ENCODE results near the gene PRDM16.
"Not testable (repeated sequence)": the region's sequence is repeated elsewhere in the genome, so short reads cannot be mapped to it uniquely, and the experiment has no call there.

The PRDM16 gene

GRCh38 chr1:3159121-3159520 is 90.1 kb downstream of the PRDM16 start:
- H3K27ac Mint-ChIP-seq = no peak overlapping the region
- H3K27me3 Mint-ChIP-seq = peaks cover 15 to 53% of the 10 kb centered on the region in 2 donors
- H3K4me1 Mint-ChIP-seq (ENCODE audit: low read depth in 2 of 2) = peaks cover 0 to 7% of the 10 kb centered on the region in 2 donors

GRCh38 chr1:3159996-3160395 is 91.0 kb downstream of the PRDM16 start:
- DNase-seq = no peak
- H3K9me3 Mint-ChIP-seq = no peaks in the 10 kb centered on the region
- no peak overlapping the region for H3K27ac Mint-ChIP-seq
- H3K4me3 Mint-ChIP-seq = no peak overlapping the region
- H3K27me3 Mint-ChIP-seq = peaks cover 15 to 44% of the 10 kb centered on the region in 2 donors
- H3K4me1 Mint-ChIP-seq (ENCODE audit: low read depth in 2 of 2) = peaks cover 0 to 7% of the 10 kb centered on the region in 2 donors
- ATAC-seq (replicated peaks) = no peak
- no peaks in the 10 kb centered on the region for H3K36me3 Mint-ChIP-seq (ENCODE audit: insufficient read depth)

More at GRCh38 chr1:3159121-3159520, 90.1 kb downstream of the PRDM16 start:
- Mint-ChIP-seq H3K4me3 (no peak overlapping the region), H3K9me3 (no peaks in the 10 kb centered on the region), H3K36me3 (ENCODE audit: insufficient read depth) (no peaks in the 10 kb centered on the region)
- no peak for ATAC-seq (replicated peaks)
- DNase-seq = no peak

DNA sequence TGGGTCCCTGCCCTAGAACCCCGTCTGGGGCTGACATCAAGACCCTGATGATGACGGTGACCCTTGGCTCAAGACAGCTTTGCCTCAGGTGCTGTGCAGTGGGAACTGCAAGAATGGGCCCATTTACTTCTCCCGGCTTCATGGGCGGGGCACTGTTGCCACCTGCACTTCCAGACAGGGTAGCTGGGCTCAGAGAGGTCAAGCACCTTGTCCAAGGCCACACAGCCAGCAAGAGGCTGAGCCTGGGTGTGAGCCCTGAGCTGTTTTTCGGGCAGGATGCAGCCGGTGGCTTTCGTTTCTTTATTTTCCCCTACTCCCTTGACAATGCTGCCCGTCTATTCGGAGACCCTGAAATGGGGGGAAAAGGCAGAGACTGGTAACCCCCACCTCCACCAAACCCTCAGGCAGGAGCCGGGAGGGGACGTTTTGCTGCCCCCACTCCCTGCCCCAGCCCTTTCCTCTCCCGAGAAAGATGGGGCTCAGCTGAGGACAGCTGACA is 91.7 kb downstream of the PRDM16 start:
- Mint-ChIP-seq H3K36me3 (ENCODE audit: insufficient read depth) (no peaks in the 10 kb centered on the region), H3K9me3 (no peaks in the 10 kb centered on the region), H3K27ac (peak overlapping the region in 1 of 2 donors; percentile 29), H3K27me3 (peaks cover 12 to 37% of the 10 kb centered on the region in 2 donors), H3K4me1 (ENCODE audit: low read depth in 2 of 2) (peaks cover 0 to 7% of the 10 kb centered on the region in 2 donors), H3K4me3 (peak overlapping the region in 1 of 2 donors; percentile 47)
- ATAC-seq (replicated peaks) (no peak), DNase-seq (no peak)

DNA sequence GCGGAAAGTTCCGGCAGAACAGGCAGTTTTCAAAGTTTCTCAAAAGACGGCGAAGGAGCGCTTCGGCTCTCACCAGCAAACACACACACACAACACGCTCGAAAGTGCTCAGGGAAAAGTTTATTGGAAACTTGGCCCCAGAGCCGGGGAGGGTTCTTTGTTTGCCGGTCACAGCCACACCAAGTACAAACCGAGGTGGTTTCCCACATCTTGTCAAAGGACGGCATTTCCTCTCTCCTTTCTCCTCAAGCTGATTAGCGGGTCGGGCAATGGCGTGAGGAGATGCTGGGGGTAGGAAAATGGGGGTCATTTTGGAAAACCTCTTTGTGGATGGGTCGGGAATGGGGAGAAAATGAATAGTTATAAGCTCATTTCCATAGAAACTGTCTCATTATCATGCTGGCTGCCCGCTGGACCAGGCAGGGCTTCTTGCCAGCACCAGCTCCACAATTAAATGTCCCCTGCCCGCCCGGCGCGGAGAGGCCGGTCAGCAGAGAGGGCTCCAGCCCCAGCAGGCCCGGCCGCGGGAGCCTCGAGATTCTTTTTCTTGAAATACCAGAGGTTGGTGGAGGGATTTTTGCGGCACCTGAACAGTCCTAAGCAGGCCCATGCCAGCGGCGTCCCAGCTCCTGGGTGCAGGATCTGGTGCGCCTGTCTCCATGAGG is 92.3 kb downstream of the PRDM16 start:
- DNase-seq (no peak), ATAC-seq (replicated peaks) (no peak)
- Mint-ChIP-seq H3K36me3 (ENCODE audit: insufficient read depth) (no peaks in the 10 kb centered on the region), H3K9me3 (no peaks in the 10 kb centered on the region), H3K4me1 (ENCODE audit: low read depth in 2 of 2) (peaks cover 0 to 7% of the 10 kb centered on the region in 2 donors), H3K27ac (peak overlapping the region in 1 of 2 donors; percentile 29), H3K27me3 (peaks cover 6 to 31% of the 10 kb centered on the region in 2 donors), H3K4me3 (peak overlapping the region in 1 of 2 donors; percentile 47)

GRCh38 chr1:3162322-3162882 is 93.4 kb downstream of the PRDM16 start:
- H3K4me1 Mint-ChIP-seq (ENCODE audit: low read depth in 2 of 2) = peaks cover 0 to 7% of the 10 kb centered on the region in 2 donors
- DNase-seq = no peak

GRCh38 chr1:3163356-3163755 is 94.4 kb downstream of the PRDM16 start:
- peaks cover 0 to 7% of the 10 kb centered on the region in 2 donors for H3K4me1 Mint-ChIP-seq (ENCODE audit: low read depth in 2 of 2)
- H3K27ac Mint-ChIP-seq = no peak overlapping the region
- no peak for ATAC-seq (replicated peaks)

More at GRCh38 chr1:3162322-3162882, 93.4 kb downstream of the PRDM16 start:
- H3K9me3 Mint-ChIP-seq = no peaks in the 10 kb centered on the region
- no peak overlapping the region for H3K4me3 Mint-ChIP-seq
- no peak overlapping the region for H3K27ac Mint-ChIP-seq
- no peak for ATAC-seq (replicated peaks)
- peaks cover 0 to 22% of the 10 kb centered on the region in 2 donors for H3K27me3 Mint-ChIP-seq
- peaks cover 3% of the 10 kb centered on the region for H3K36me3 Mint-ChIP-seq (ENCODE audit: insufficient read depth)

GRCh38 chr1:3164671-3165070 is 95.7 kb downstream of the PRDM16 start:
- no peak overlapping the region for H3K27ac Mint-ChIP-seq
- peaks cover 0 to 7% of the 10 kb centered on the region in 2 donors for H3K4me1 Mint-ChIP-seq (ENCODE audit: low read depth in 2 of 2)
- H3K4me3 Mint-ChIP-seq = no peak overlapping the region
- peaks cover 0 to 14% of the 10 kb centered on the region in 2 donors for H3K27me3 Mint-ChIP-seq
- no peak for DNase-seq
- H3K9me3 Mint-ChIP-seq = no peaks in the 10 kb centered on the region
- no peak for ATAC-seq (replicated peaks)
- H3K36me3 Mint-ChIP-seq (ENCODE audit: insufficient read depth) = peaks cover 3% of the 10 kb centered on the region

More at GRCh38 chr1:3163356-3163755, 94.4 kb downstream of the PRDM16 start:
- Mint-ChIP-seq H3K9me3 (no peaks in the 10 kb centered on the region), H3K27me3 (peaks cover 0 to 22% of the 10 kb centered on the region in 2 donors), H3K36me3 (ENCODE audit: insufficient read depth) (peaks cover 3% of the 10 kb centered on the region), H3K4me3 (no peak overlapping the region)
- no peak for DNase-seq

DNA sequence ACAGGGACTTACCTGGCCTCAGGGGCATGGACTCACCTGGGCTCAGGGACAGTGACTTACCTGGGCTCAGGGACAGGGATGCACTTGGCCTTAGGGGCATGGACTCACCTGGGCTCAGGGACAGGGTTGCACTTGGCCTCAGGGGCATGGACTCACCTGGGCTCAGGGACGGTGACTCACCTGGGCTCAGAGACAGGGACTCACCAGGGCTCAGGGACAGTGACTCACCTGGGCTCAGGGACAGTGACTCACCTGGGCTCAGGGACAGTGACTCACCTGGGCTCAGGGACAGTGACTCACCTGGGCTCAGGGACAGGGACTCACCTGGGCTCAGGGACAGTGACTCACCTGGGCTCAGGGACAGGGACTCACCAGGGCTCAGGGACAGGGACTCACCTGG is 96.2 kb downstream of the PRDM16 start:
- ATAC-seq (replicated peaks); H3K9me3 Mint-ChIP-seq; H3K27ac Mint-ChIP-seq; H3K36me3 Mint-ChIP-seq (ENCODE audit: insufficient read depth); H3K4me1 Mint-ChIP-seq (ENCODE audit: low read depth in 2 of 2); H3K4me3 Mint-ChIP-seq; DNase-seq: not testable (repeated sequence)
- peaks cover 0 to 11% of the 10 kb centered on the region in 2 donors for H3K27me3 Mint-ChIP-seq

DNA sequence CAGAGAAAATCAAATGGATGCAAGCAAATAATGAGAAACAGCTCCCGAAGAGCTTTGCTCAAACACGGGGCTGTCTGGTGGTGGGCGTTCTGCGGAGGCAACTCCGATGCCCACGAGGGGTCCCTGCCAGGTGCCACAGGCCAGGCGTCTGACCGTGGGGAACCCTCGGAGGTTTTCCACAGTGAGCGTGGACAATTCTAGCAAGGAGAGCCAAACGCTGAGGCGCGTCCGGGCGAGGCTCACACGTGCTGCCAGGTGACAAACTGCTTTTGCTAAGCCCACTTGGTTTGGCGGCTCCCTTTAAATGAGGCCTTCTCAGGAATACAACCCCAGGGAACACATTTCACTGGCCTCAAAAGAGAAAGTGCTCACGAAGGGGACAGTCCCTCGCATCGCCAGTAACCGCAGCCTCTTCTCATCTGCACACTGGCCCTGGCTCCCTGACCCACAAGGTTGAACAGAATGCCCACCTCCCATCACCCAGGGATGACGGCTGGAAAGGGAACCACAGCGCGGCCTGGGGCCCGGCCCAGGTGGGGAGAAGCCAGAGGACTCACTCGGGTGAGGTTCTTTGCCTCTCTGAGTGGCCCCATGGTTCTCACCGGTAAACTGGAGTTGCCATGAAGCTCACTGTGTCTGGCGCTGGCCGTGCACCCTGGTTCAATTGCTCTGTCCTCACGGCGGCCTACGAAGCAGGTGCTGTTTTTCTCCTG is 97.4 kb downstream of the PRDM16 start:
- Mint-ChIP-seq H3K4me3 (no peak overlapping the region), H3K27ac (no peak overlapping the region), H3K4me1 (ENCODE audit: low read depth in 2 of 2) (no peaks in the 10 kb centered on the region), H3K36me3 (ENCODE audit: insufficient read depth) (peaks cover 3% of the 10 kb centered on the region), H3K9me3 (no peaks in the 10 kb centered on the region), H3K27me3 (peaks cover 0 to 19% of the 10 kb centered on the region in 2 donors)
- no peak for ATAC-seq (replicated peaks)
- no peak for DNase-seq

GRCh38 chr1:3167255-3167654 is 98.3 kb downstream of the PRDM16 start:
- no peak overlapping the region for H3K4me3 Mint-ChIP-seq
- no peak for ATAC-seq (replicated peaks)
- H3K4me1 Mint-ChIP-seq (ENCODE audit: low read depth in 2 of 2) = no peaks in the 10 kb centered on the region
- peaks cover 3 to 21% of the 10 kb centered on the region in 2 donors for H3K27me3 Mint-ChIP-seq
- no peak for DNase-seq
- no peak overlapping the region for H3K27ac Mint-ChIP-seq
- H3K36me3 Mint-ChIP-seq (ENCODE audit: insufficient read depth) = peaks cover 3% of the 10 kb centered on the region
- H3K9me3 Mint-ChIP-seq = no peaks in the 10 kb centered on the region

DNA sequence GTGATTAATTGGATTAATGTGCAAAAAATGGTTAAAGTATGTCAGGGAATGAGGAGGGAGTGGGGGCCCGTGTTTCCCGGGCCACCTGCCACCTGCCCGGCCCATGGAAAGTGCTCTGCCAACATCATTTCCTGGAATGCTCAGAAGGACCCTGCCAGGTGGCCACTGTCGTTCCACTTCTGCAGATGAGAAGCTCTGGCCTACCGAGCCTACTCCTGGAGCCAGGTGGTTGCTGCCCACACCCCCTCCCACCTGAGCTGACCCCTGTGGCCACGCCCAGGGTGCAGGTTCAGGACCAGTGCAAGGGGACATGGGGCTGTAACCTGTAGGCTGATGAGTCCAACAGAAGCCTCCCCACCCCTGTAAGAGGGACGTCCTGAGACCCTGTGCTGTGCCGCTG is 99.7 kb downstream of the PRDM16 start:
- H3K9me3 Mint-ChIP-seq = no peaks in the 10 kb centered on the region
- peaks cover 15 to 28% of the 10 kb centered on the region in 2 donors for H3K27me3 Mint-ChIP-seq
- H3K36me3 Mint-ChIP-seq (ENCODE audit: insufficient read depth) = peaks cover 3% of the 10 kb centered on the region
- no peak overlapping the region for H3K4me3 Mint-ChIP-seq
- no peak overlapping the region for H3K27ac Mint-ChIP-seq
- DNase-seq (no peak), ATAC-seq (replicated peaks) (no peak)
- no peaks in the 10 kb centered on the region for H3K4me1 Mint-ChIP-seq (ENCODE audit: low read depth in 2 of 2)

GRCh38 chr1:3169665-3170356 is 100.8 kb downstream of the PRDM16 start:
- Mint-ChIP-seq H3K27ac (no peak overlapping the region), H3K4me1 (ENCODE audit: low read depth in 2 of 2) (no peaks in the 10 kb centered on the region), H3K36me3 (ENCODE audit: insufficient read depth) (peaks cover 3% of the 10 kb centered on the region), H3K4me3 (no peak overlapping the region), H3K9me3 (no peaks in the 10 kb centered on the region), H3K27me3 (peaks cover 23 to 36% of the 10 kb centered on the region in 2 donors)
- DNase-seq (no peak), ATAC-seq (replicated peaks) (no peak)
